HEK293 (cell line): ENCODE data around the gene NUMA1.

Experiments used
- CTCF ChIA-PET: fragments of 350-600 bp; formaldehyde crosslinking; extraction: SDS; loops from one replicate; lab custom pipeline; 2021; ENCODE audit warnings: antibody characterized with exemption; lab: Yijun Ruan, JAX
- POLR2A ChIA-PET: fragments of 300-600 bp; formaldehyde crosslinking; extraction: SDS; loops from one replicate; lab custom pipeline; 2020; ENCODE audit warnings: antibody characterized with exemption, inconsistent platforms; lab: Yijun Ruan, JAX
- H3K27ac ChIP-seq: fragments of 200-500 bp; sonication (Bioruptor generic); 2 replicates; pipeline ENCODE4 v1.5.1; 2014; ENCODE audit warnings: low read depth, low read length, control low read depth, inconsistent platforms; ENCODE audit errors: extremely low read depth
- H3K36me3 ChIP-seq, 2 experiments: fragments of 200-500 bp in 1 of 2; sonication (Bioruptor generic) in 1 of 2; 1 replicate in 1 of 2; 2 replicates in 1 of 2; pipeline ENCODE4 v1.5.1; 2014 to 2017; ENCODE audit warnings: inconsistent platforms in 2 of 2, low read length in 2 of 2; ENCODE audit not compliant: control insufficient read depth in 2 of 2, insufficient read depth in 1 of 2
- H3K4me1 ChIP-seq: fragments of 200-500 bp; sonication (Bioruptor generic); 2 replicates; pipeline ENCODE4 v1.5.1; 2014; ENCODE audit warnings: mild to moderate bottlenecking, low read length, inconsistent platforms; ENCODE audit not compliant: control insufficient read depth, insufficient read depth
- H3K4me3 ChIP-seq: 2 replicates; pipeline ENCODE4 v1.5.1; 2011; ENCODE audit warnings: low read depth, mild to moderate bottlenecking, control low read depth, low read length, moderate library complexity
- H3K9me3 ChIP-seq: fragments of 200-500 bp; sonication (Bioruptor generic); 2 replicates; pipeline ENCODE4 v1.5.1; 2014; ENCODE audit warnings: low read depth, low read length, inconsistent platforms; ENCODE audit not compliant: control insufficient read depth, insufficient read depth
- HOXA7 ChIP-seq: sonication (generic); formaldehyde crosslinking; IDR thresholded peaks from 2 replicates; pipeline ENCODE4 v1.8.1; 2022; ENCODE audit warnings: missing genetic modification reagents, borderline replicate concordance
- INSM2 ChIP-seq: fragments of 450-650 bp; formaldehyde crosslinking; IDR thresholded peaks from 2 replicates; pipeline ENCODE4 v1.5.1; 2016; ENCODE audit warnings: missing biosample characterization, missing genetic modification characterization
- KLF7 ChIP-seq: fragments of 450-650 bp; formaldehyde crosslinking; IDR thresholded peaks from 2 replicates; pipeline ENCODE4 v1.5.1; 2016; ENCODE audit warnings: missing biosample characterization, missing genetic modification characterization, borderline replicate concordance
- MZF1 ChIP-seq: fragments of 450-650 bp; formaldehyde crosslinking; IDR thresholded peaks from 2 replicates; pipeline ENCODE4 v1.5.1; 2017; ENCODE audit warnings: missing biosample characterization, missing genetic modification characterization, borderline replicate concordance
- PRDM4 ChIP-seq: fragments of 450-650 bp; formaldehyde crosslinking; IDR thresholded peaks from 2 replicates; pipeline ENCODE4 v1.5.1; 2017; ENCODE audit warnings: missing biosample characterization, missing genetic modification characterization
- REST ChIP-seq: fragments of 450-650 bp; formaldehyde crosslinking; IDR thresholded peaks from 2 replicates; pipeline ENCODE4 v1.5.1; 2016; ENCODE audit warnings: missing biosample characterization, missing genetic modification characterization
- ZBTB49 ChIP-seq: fragments of 450-650 bp; formaldehyde crosslinking; IDR thresholded peaks from 2 replicates; pipeline ENCODE4 v1.5.1; 2016; ENCODE audit warnings: missing biosample characterization, missing genetic modification characterization, low read depth
- ZIC2 ChIP-seq: fragments of 450-650 bp; formaldehyde crosslinking; IDR thresholded peaks from 2 replicates; pipeline ENCODE4 v1.5.1; 2016; ENCODE audit warnings: missing biosample characterization, missing genetic modification characterization
- ZNF148 ChIP-seq: fragments of 450-650 bp; formaldehyde crosslinking; IDR thresholded peaks from 2 replicates; pipeline ENCODE4 v1.5.0; 2017; ENCODE audit warnings: missing biosample characterization, missing genetic modification characterization, borderline replicate concordance
- ZNF174 ChIP-seq: fragments of 450-650 bp; formaldehyde crosslinking; IDR thresholded peaks from 2 replicates; pipeline ENCODE4 v1.5.0; 2017; ENCODE audit warnings: missing biosample characterization, mild to moderate bottlenecking, missing genetic modification characterization
- ZNF24 ChIP-seq: fragments of 450-650 bp; formaldehyde crosslinking; IDR thresholded peaks from 2 replicates; pipeline ENCODE4 v1.5.1; 2016; ENCODE audit warnings: missing biosample characterization, missing genetic modification characterization
- ZNF335 ChIP-seq: fragments of 450-650 bp; formaldehyde crosslinking; conservative IDR thresholded peaks from 2 replicates; pipeline ENCODE4 v1.5.1; 2016; ENCODE audit warnings: missing biosample characterization, missing genetic modification characterization
- ZNF391 ChIP-seq: fragments of 450-650 bp; formaldehyde crosslinking; IDR thresholded peaks from 2 replicates; pipeline ENCODE4 v1.5.1; 2016; ENCODE audit warnings: low read depth, missing biosample characterization, missing genetic modification characterization, borderline replicate concordance
- ZNF394 ChIP-seq: fragments of 450-650 bp; formaldehyde crosslinking; IDR thresholded peaks from 2 replicates; pipeline ENCODE4 v1.5.1; 2016; ENCODE audit warnings: missing biosample characterization, missing genetic modification characterization, mild to moderate bottlenecking, moderate library complexity, borderline replicate concordance
- ZNF426 ChIP-seq: fragments of 450-650 bp; formaldehyde crosslinking; IDR thresholded peaks from 2 replicates; pipeline ENCODE4 v1.5.1; 2017; ENCODE audit warnings: missing biosample characterization, missing genetic modification characterization, mild to moderate bottlenecking, inconsistent platforms, moderate library complexity
- ZNF449 ChIP-seq: fragments of 450-650 bp; formaldehyde crosslinking; IDR thresholded peaks from 2 replicates; pipeline ENCODE4 v1.5.1; 2017; ENCODE audit warnings: missing biosample characterization, mild to moderate bottlenecking, missing genetic modification characterization, moderate library complexity
- ZNF488 ChIP-seq: fragments of 450-650 bp; formaldehyde crosslinking; IDR thresholded peaks from 2 replicates; pipeline ENCODE4 v1.5.1; 2016; ENCODE audit warnings: missing biosample characterization, missing genetic modification characterization
- ZNF561 ChIP-seq: fragments of 450-650 bp; IDR thresholded peaks from 2 replicates; pipeline ENCODE4 v1.5.1; 2018; ENCODE audit warnings: missing biosample characterization, missing genetic modification characterization, borderline replicate concordance
- ZNF623 ChIP-seq: fragments of 450-650 bp; formaldehyde crosslinking; IDR thresholded peaks from 2 replicates; pipeline ENCODE4 v1.5.1; 2016; ENCODE audit warnings: missing biosample characterization, missing genetic modification characterization
- ZNF701 ChIP-seq: fragments of 450-650 bp; formaldehyde crosslinking; IDR thresholded peaks from 2 replicates; pipeline ENCODE4 v1.5.1; 2016; ENCODE audit warnings: missing biosample characterization, missing genetic modification characterization

The NUMA1 gene

GRCh38 chr11:72004515-72005346 lies 75.6 kb downstream of the NUMA1 start:
- H3K36me3 ChIP-seq = peaks cover 0 to 99% of the 10 kb centered on the region in 2 experiments; a peak in 1 of 3 replicates
- H3K4me3 ChIP-seq = no peak overlapping the region
- no peaks in the 10 kb centered on the region for H3K4me1 ChIP-seq
- ChIA-PET CTCF (interaction anchor here (0.6 to 2.8 kb wide), 2 partner anchors 27 to 70 kb away, joined by 3 to 10 read pairs; no protein-coding TSS in a partner anchor), POLR2A (interaction anchor here (0.6 kb wide), 1 partner anchor 11 kb away, joined by 3 read pairs; no protein-coding TSS in a partner anchor)
- no peaks in the 10 kb centered on the region for H3K9me3 ChIP-seq
- H3K27ac ChIP-seq = no peak overlapping the region
- TF ChIP-seq ZNF426 (tag by site-specific recombination) (no peak), ZNF24 (tag by site-specific recombination) (no peak), ZNF391 (tag by site-specific recombination) (no peak), ZBTB49 (tag by site-specific recombination) (no peak), INSM2 (no peak), ZNF449 (tag by site-specific recombination) (no peak), HOXA7 (CRISPR knock-in tag) (no peak), ZNF394 (no peak), ZNF488 (tag by site-specific recombination) (no peak), REST (tag by site-specific recombination) (no peak), PRDM4 (tag by site-specific recombination) (no peak), MZF1 (no peak), ZNF335 (tag by site-specific recombination) (no peak), KLF7 (tag by site-specific recombination) (no peak), ZNF623 (no peak), ZNF174 (tag by site-specific recombination) (no peak), ZNF701 (tag by site-specific recombination) (no peak), ZNF148 (tag by site-specific recombination) (no peak), ZIC2 (tag by site-specific recombination) (no peak), ZNF561 (no peak)
